K562 (cell line): Measurements from ENCODE around the gene TRIM65. TPM values are rescaled to one million over a fixed set of nuclear protein-coding genes. Genes with fewer than 3 reads are reported as not detected.

Experiments used
- AFF4 ChIP-seq: sonication (generic); formaldehyde crosslinking; IDR thresholded peaks from 2 replicates; pipeline ENCODE4 v1.8.0; 2023; ENCODE audit warnings: mild to moderate bottlenecking, missing genetic modification reagents
- BCLAF1 ChIP-seq, 2 experiments: fragments of 450-650 bp in 1 of 2; IDR thresholded peaks; 2 replicates each; pipeline ENCODE4 v1.6.1; 2011 to 2017; ENCODE audit warnings: low read depth in 2 of 2, antibody characterized with exemption in 1 of 2, borderline replicate concordance in 1 of 2, low read length in 1 of 2, mild to moderate bottlenecking in 1 of 2, mixed read lengths in 1 of 2; ENCODE audit not compliant: control insufficient read depth in 1 of 2
- BDP1 ChIP-seq: IDR thresholded peaks from 3 replicates; pipeline ENCODE4 v1.6.1; 2011; ENCODE audit not compliant: insufficient read length, insufficient read depth
- FOXJ3 ChIP-seq: sonication (generic); formaldehyde crosslinking; IDR thresholded peaks from 2 replicates; pipeline ENCODE4 v1.4.0; 2020; ENCODE audit warnings: mild to moderate bottlenecking, missing genetic modification reagents
- HDGF ChIP-seq: fragments of 450-650 bp; IDR thresholded peaks from 2 replicates; pipeline ENCODE4 v1.6.1; 2016
- HIVEP1 ChIP-seq: fragments of 250-450 bp; sonication (Bioruptor Pico); IDR thresholded peaks from 2 replicates; pipeline ENCODE4 v1.4.0; 2020; ENCODE audit warnings: mild to moderate bottlenecking
- KLF6 ChIP-seq: fragments of 250-450 bp; sonication (Bioruptor Pico); IDR thresholded peaks from 2 replicates; pipeline ENCODE4 v1.4.0; 2020; ENCODE audit warnings: mild to moderate bottlenecking, moderate library complexity, borderline replicate concordance
- MYC ChIP-seq, 2 experiments: fragments of 250-450 bp in 1 of 2; sonication (Bioruptor Pico) in 1 of 2; IDR thresholded peaks; 2 replicates each; pipeline versions ENCODE4 v1.5.1 to v1.6.1; 2012 to 2021; ENCODE audit warnings: low read depth in 2 of 2, borderline replicate concordance in 1 of 2, improper control_type of control experiment in 1 of 2, low read length in 1 of 2, mild to moderate bottlenecking in 1 of 2, moderate library complexity in 1 of 2
- NEUROD1 ChIP-seq: fragments of 150-350 bp; IDR thresholded peaks from 2 replicates; pipeline ENCODE4 v1.6.1; 2014; ENCODE audit warnings: borderline replicate concordance, low read length, low read depth; ENCODE audit not compliant: partially characterized antibody
- NFIC ChIP-seq: fragments of 450-650 bp; IDR thresholded peaks from 2 replicates; pipeline ENCODE4 v1.6.1; 2017; ENCODE audit warnings: mild to moderate bottlenecking, inconsistent platforms
- POLR3G ChIP-seq: IDR thresholded peaks from 2 replicates; pipeline ENCODE4 v1.6.1; 2011; ENCODE audit not compliant: insufficient read length, insufficient replicate concordance; ENCODE audit errors: extremely low read depth
- SIRT6 ChIP-seq: IDR thresholded peaks from one replicate; pipeline ENCODE4 v1.6.1; 2012; ENCODE audit warnings: low read depth, mild to moderate bottlenecking, control low read depth, inconsistent platforms, low read length, moderate library complexity
- SP2 ChIP-seq: IDR thresholded peaks from 2 replicates; pipeline ENCODE4 v1.6.1; 2011; ENCODE audit warnings: mild to moderate bottlenecking, low read depth, low read length, moderate library complexity; ENCODE audit not compliant: poor library complexity, severe bottlenecking; ENCODE audit errors: extremely low read depth
- TAF1 ChIP-seq: IDR thresholded peaks from 2 replicates; pipeline ENCODE4 v1.6.1; 2011; ENCODE audit warnings: mild to moderate bottlenecking, low read length, moderate library complexity; ENCODE audit not compliant: insufficient read depth, control insufficient read depth, severe bottlenecking; ENCODE audit errors: extremely low read depth
- TAF7 ChIP-seq: fragments of 450-650 bp; IDR thresholded peaks from 2 replicates; pipeline ENCODE4 v1.6.1; 2016; ENCODE audit warnings: missing genetic modification characterization, missing compliant biosample characterization
- ZEB2 ChIP-seq: fragments of 450-650 bp; IDR thresholded peaks from 2 replicates; pipeline ENCODE4 v1.6.1; 2016
- ZNF232 ChIP-seq: sonication (generic); formaldehyde crosslinking; IDR thresholded peaks from 2 replicates; pipeline ENCODE4 v1.8.0; 2022; ENCODE audit warnings: mild to moderate bottlenecking, missing genetic modification reagents
- ZNF398 ChIP-seq: fragments of 250-450 bp; sonication (Bioruptor Pico); IDR thresholded peaks from 2 replicates; pipeline ENCODE4 v1.8.0; 2021; ENCODE audit warnings: moderate library complexity, mild to moderate bottlenecking, inconsistent platforms
- polyA plus RNA-seq, 8 experiments: library from polyadenylated mRNA; depleted of rRNA in 4 of 8; stranded (reverse) in 5 of 8; unstranded in 3 of 8; fragments of >200 nt; fragmentation: Nextera tagmentation in 2 of 8; fragmentation: Illumina TruSeq in 1 of 8; extraction: Ambion mirVana in 2 of 8; extraction: Trizol in 1 of 8; gene quantifications; 2 replicates each; pipeline versions ENCODE4 v1.2.1 to v1.2.3, GENCODE V29; 2011 to 2014; ENCODE audit warnings: inconsistent platforms in 1 of 8, missing spikeins in 1 of 8
- total RNA-seq, 7 experiments: library from RNA; depleted of rRNA in 6 of 7; stranded (reverse); fragments of >200 nt in 6 of 7; fragmentation: Illumina TruSeq in 2 of 7; extraction: Trizol in 2 of 7; gene quantifications; 2 replicates each; pipeline versions ENCODE4 v1.2.1 to v1.2.3, GENCODE V29; 2011 to 2021; ENCODE audit warnings: low replicate concordance in 1 of 7

TRIM65 gene
- total and polyA plus RNA-seq, 9 of the 15 experiments (the other 6 are each of a cell fraction or from before 2014, with no cell fraction given): 2.8 to 45.7 (median 22.9) TPM

- TF ChIP-seq BCLAF1 (IDR thresholded peaks at IDR 0.05; ENCODE audit: borderline replicate concordance in 1 of 2, control insufficient read depth in 1 of 2, low read depth in 2 of 2, low read length in 1 of 2) (no peak), POLR3G (no peak), ZEB2 (no peak), NFIC (peak; percentile 57), FOXJ3 (CRISPR knock-in tag) (no peak), KLF6 (CRISPR knock-in tag) (no peak), ZNF398 (CRISPR knock-in tag) (no peak), NEUROD1 (no peak), SP2 (no peak), HIVEP1 (CRISPR knock-in tag) (peak; percentile 41; the same call in 1 of the 2 replicates), HDGF (no peak), BDP1 (no peak), SIRT6 (no peak), TAF1 (peak; percentile 92), ZNF232 (CRISPR knock-in tag) (no peak), AFF4 (CRISPR knock-in tag) (peak; percentile 90; the same call in 1 of the 2 replicates), TAF7 (tag) (no peak), MYC (IDR thresholded peaks at IDR 0.05; ENCODE audit: low read depth, low read length) (peak; percentile 75), MYC (CRISPR knock-in tag; IDR thresholded peaks at IDR 0.05; ENCODE audit: borderline replicate concordance, low read depth) (no peak)
Observed at GRCh38 chr17:75940727-75941441, 44.1 kb upstream of the TRIM65 start, which contains the start of gene FBF1 (continued).
